Measurements from ENCODE around the gene ST8SIA4.

GRCh38 chr5:100800562-100800961 lies 102.5 kb downstream of the ST8SIA4 start:
- no peak for TF ChIP-seq POLR2A (IDR thresholded peaks at IDR 0.05; ENCODE audit: low read depth, low read length)
- TF ChIP-seq POLR2AphosphoS5 (IDR thresholded peaks at IDR 0.05; ENCODE audit: low read depth, low read length), result no peak
